Renal cortical epithelial cell (primary cell): Measurements from ENCODE around the gene HELB. TPM values are rescaled to one million over a fixed set of nuclear protein-coding genes. Genes with fewer than 3 reads are reported as not detected.

ENCODE experiments used
- DNase-seq: peaks from one replicate; pipeline ENCODE4 v3.0.0-alpha.2; 2011; ENCODE audit warnings: low read depth
- total RNA-seq: library from RNA; depleted of rRNA; stranded (reverse); fragments of >200 nt; gene quantifications from 2 replicates; pipeline ENCODE4 v1.2.3, GENCODE V29; 2014

Gene HELB
- total RNA-seq, 1 donor from 2014 or later: 8.9 TPM

- no peak for DNase-seq
Observed at GRCh38 chr12:66361703-66362102, 59.4 kb downstream of the HELB start.

DNA sequence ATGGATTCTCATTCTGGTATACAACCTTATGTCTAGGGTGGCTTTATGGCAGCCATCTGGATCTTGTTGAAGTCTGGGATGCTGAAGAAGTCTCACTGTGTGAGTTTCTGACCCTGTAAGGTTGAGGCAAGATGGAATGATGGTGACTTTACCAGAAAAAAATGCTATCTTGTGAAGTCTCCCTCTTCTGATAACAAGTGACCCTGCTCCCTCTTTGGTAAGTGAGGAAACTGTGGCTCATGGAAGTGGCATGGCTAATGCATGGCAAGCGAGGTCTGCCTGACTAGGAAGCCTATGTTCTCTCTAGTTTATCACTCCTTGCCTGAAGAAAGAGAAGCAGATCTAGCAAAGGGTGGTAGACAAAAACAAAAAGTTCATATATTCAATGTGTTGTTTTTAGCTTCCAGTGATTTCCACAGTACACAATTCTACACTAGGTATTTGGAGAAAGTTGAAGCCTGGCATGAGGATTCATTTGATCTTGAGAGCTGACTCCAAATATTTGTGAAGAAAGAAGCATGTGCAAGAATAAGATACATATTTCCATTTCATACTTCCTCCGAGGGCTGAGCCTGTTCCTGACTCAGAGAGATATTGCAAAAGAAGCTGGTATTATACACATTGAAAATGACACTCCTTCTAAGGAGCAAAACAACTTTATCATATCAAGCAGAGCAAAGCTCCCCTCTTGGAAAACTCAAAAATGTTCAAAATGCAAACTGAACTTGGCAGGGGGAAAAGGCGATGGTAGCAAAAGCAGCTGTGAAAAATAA lies 63.6 kb downstream of the HELB start:
- no peak for DNase-seq

DNA sequence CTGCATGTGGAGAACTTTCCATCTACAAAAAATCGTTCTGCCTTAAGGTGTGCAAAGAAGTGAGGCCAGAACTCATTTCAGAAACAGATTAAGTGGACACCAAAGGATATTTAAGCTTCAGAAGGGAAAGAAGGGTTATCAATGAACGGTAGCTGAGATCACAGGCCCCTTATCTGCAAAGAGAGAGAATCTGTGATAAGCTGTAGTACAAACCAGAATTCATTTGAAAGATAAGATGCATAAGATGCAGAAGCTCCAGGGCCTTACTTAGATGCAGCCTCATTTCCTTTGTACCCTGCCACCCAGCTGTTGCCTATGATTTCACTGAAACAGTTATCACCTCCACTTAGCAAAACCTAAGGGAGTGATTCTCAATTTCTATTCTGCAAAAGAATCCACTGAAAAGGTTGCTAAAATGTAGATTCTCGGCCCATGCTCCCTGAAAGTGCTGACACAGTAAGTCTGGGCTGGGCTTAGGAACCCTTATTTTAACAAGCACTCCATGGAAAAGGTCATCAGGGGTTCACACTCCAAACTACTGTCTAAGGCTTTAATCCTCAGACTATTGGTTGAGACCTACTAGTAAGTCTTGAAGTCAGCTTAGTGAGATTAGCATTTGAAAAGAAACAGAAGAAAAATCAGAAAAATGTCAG lies 64.8 kb downstream of the HELB start:
- DNase-seq: no peak

DNA sequence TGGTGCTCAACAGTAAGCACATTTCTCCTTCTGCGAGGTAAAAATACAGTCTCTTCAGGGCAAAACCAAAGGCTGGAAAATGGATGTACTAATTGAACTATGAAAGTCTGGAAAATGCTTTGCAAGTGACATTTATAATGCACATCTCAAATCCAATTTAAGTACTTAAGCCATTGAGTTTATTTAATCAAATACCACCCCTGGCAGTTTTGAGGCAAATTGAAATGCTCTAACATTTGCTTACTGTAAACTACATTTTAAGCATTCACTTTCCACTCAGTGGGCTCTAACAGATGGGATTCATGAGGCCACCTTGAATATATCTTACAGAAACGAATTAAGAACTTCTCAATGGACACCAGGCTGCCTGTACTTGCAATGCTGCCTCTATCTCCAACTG lies 69.7 kb downstream of the HELB start:
- no peak for DNase-seq

- DNase-seq: no peak
Observed at GRCh38 chr12:66375560-66375959, 73.3 kb downstream of the HELB start.

DNA sequence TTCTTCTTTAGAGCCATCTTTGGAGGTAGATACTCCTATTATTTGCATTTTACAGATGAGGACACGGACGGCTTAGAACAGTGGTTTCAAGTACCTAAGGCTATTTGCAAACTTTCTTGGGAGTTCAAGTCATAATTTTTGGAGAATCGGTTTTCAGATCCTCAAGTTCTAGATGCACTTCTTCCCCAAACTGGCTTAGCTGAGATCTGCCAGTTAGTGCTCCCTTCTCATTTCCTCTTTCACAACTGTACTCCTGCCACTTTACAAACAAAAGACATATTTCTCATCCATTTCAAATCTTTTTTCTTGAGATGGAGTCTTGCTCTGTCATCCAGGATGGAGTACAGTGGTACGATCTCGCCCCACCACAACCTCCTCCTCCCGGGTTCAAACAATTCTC lies 77.3 kb downstream of the HELB start:
- DNase-seq: no peak

GRCh38 chr12:66380769-66381535 lies 78.7 kb downstream of the HELB start:
- no peak for DNase-seq

- DNase-seq: peak; percentile 10
Observed at GRCh38 chr12:66387117-66387516, 84.8 kb downstream of the HELB start.

Other genes starting within 250 kb of the HELB start
- 5.0 and 25.3 TPM in 2 replicates for gene LLPH, start 171.7 kb upstream of the HELB start, total RNA-seq
- 106 and 150 TPM in 2 replicates for gene TMBIM4, start 132.5 kb upstream of the HELB start, total RNA-seq
- 3.0 and 4.0 TPM in 2 replicates for gene IRAK3, start 113.3 kb upstream of the HELB start, total RNA-seq